Activated CD4-positive, alpha-beta T cell treated with anti-CD3 and anti-CD28 coated beads for 36 hours (primary cell): ENCODE measurements around the gene PRR19. TPM values are rescaled to one million over a fixed set of nuclear protein-coding genes. Genes with fewer than 3 reads are reported as not detected.
A peak's percentile ranks its signal among the peaks of the same experiment; 100 is the strongest.

Source experiments
- ATAC-seq: fragments of 200-7000 bp; cut with Tn5 transposase; one replicate; pipeline ENCODE4 v1.10.0; 2021; ENCODE audit warnings: mild to moderate bottlenecking, moderate library complexity
- CTCF ChIA-PET: fragments of 350-600 bp; sonication (Branson Sonifier 250); formaldehyde crosslinking; loops from one replicate; lab custom pipeline; 2021; ENCODE audit warnings: antibody characterized with exemption; lab: Charles Lee
- POLR2A ChIA-PET: fragments of 350-600 bp; sonication (Branson Sonifier 250); formaldehyde crosslinking; loops from one replicate; lab custom pipeline; 2021; ENCODE audit warnings: antibody characterized with exemption, inconsistent platforms; lab: Charles Lee
- DNase-seq: peaks from one replicate; pipeline ENCODE4 v3.0.0-alpha.2; 2020
- H3K27ac Mint-ChIP-seq: one replicate; pipeline ENCODE4 v1.8.0; 2021; ENCODE audit warnings: mixed read lengths
- H3K27me3 Mint-ChIP-seq: one replicate; pipeline ENCODE4 v1.8.0; 2021; ENCODE audit warnings: mixed read lengths
- H3K36me3 Mint-ChIP-seq: one replicate; pipeline ENCODE4 v1.8.0; 2021; ENCODE audit warnings: low read depth, mixed read lengths
- H3K4me1 Mint-ChIP-seq: one replicate; pipeline ENCODE4 v1.8.0; 2021; ENCODE audit warnings: mixed read lengths
- H3K4me3 Mint-ChIP-seq: one replicate; pipeline ENCODE4 v1.8.0; 2021; ENCODE audit warnings: mild to moderate bottlenecking, moderate library complexity, mixed read lengths
- H3K9me3 Mint-ChIP-seq: one replicate; pipeline ENCODE4 v1.8.0; 2021; ENCODE audit warnings: low read depth, mixed read lengths
- intact Hi-C, 2 experiments: fragments of 100-400 bp; cut with DNase I in 1 of 2; cut with micrococcal nuclease in 1 of 2; formaldehyde crosslinking; loops; one replicate each; pipeline versions ENCODE4 v1.14.2 to v1.15.1; 2022 to 2024; cut with DNase I, micrococcal nuclease
- total RNA-seq, 2 experiments: library from RNA; stranded (reverse); gene quantifications; one replicate each; pipeline ENCODE4 v1.2.3, GENCODE V29; 2021

PRR19 gene
- total RNA-seq, 2 experiments from 2014 or later = 0.63 to 1.0 TPM

- Mint-ChIP-seq H3K4me1 (peaks cover 46% of the 10 kb centered on the region), H3K4me3 (no peak overlapping the region), H3K36me3 (peaks cover 26% of the 10 kb centered on the region), H3K27me3 (no peaks in the 10 kb centered on the region), H3K9me3 (no peaks in the 10 kb centered on the region), H3K27ac (peak overlapping the region; percentile 97)
- intact Hi-C loops = no loop called here
- ChIA-PET CTCF (interaction anchor here (0.5 to 3.1 kb wide), 3 partner anchors 7 to 30 kb away, joined by 4 to 34 read pairs (median 5); no protein-coding TSS in a partner anchor), POLR2A (no interaction called here)
- DNase-seq (no peak), ATAC-seq (no peak)
Measured at GRCh38 chr19:42271861-42272534, 29.9 kb upstream of the PRR19 start.

DNA sequence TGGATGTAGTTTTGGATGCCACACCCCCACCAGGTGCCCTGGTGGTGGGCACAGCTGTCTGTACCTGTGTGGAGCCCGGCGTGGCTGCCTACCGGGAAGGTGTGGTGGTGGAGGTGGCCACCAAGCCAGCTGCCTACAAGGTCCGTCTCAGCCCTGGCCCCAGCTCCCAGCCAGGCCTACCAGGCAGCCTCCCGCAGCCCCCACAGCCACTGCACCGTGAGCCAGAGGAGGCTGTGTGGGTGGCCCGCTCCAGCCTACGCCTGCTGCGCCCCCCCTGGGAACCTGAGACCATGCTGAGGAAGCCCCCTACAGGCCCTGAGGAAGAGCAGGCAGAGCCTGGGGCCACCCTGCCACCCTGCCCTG, 29.4 kb upstream of the PRR19 start:
- Mint-ChIP-seq H3K36me3 (peaks cover 28% of the 10 kb centered on the region), H3K27ac (no peak overlapping the region), H3K9me3 (no peaks in the 10 kb centered on the region), H3K27me3 (no peaks in the 10 kb centered on the region), H3K4me1 (peaks cover 49% of the 10 kb centered on the region), H3K4me3 (no peak overlapping the region)
- intact Hi-C loops = no loop called here
- POLR2A ChIA-PET = no interaction called here
- DNase-seq (no peak), ATAC-seq (no peak)
- CTCF ChIA-PET = no interaction called here

- H3K27me3 Mint-ChIP-seq = no peaks in the 10 kb centered on the region
- H3K4me1 Mint-ChIP-seq = peaks cover 47% of the 10 kb centered on the region
- ChIA-PET CTCF (no interaction called here), POLR2A (no interaction called here)
- intact Hi-C loops = no loop called here
- H3K4me3 Mint-ChIP-seq = no peak overlapping the region
- ATAC-seq (no peak), DNase-seq (no peak)
- peaks cover 28% of the 10 kb centered on the region for H3K36me3 Mint-ChIP-seq
- no peak overlapping the region for H3K27ac Mint-ChIP-seq
- H3K9me3 Mint-ChIP-seq = no peaks in the 10 kb centered on the region
Measured at GRCh38 chr19:42272989-42273406, 28.9 kb upstream of the PRR19 start.

GRCh38 chr19:42273407-42274064, 28.4 kb upstream of the PRR19 start:
- intact Hi-C loops = no loop called here
- Mint-ChIP-seq H3K27me3 (no peaks in the 10 kb centered on the region), H3K9me3 (no peaks in the 10 kb centered on the region), H3K36me3 (peaks cover 28% of the 10 kb centered on the region), H3K27ac (no peak overlapping the region), H3K4me3 (no peak overlapping the region), H3K4me1 (peaks cover 51% of the 10 kb centered on the region)
- no peak for DNase-seq
- no peak for ATAC-seq
- CTCF ChIA-PET = no interaction called here
- POLR2A ChIA-PET = no interaction called here

DNA sequence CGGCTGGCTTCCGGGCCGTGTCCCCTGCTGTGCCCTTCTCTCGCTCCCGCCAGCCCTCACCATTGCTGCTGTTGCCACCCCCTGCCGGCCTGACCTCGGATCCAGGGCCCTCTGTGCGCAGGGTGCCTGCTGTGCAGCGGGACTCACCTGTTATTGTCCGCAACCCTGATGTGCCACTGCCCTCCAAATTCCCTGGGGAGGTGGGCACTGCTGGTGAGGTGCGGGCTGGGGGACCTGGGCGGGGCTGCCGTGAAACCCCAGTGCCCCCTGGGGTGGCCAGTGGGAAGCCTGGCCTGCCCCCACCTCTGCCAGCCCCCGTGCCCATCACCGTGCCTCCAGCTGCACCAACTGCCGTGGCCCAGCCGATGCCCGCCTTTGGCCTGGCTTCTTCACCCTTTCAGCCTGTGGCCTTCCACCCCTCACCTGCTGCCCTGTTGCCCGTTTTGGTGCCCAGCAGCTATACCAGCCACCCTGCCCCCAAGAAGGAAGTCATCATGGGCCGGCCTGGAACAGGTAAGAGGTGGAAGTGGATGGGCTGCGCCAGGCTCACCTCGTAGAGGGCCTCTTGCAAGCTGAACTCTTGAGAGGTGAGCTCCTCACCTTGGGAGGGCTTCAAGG, 27.8 kb upstream of the PRR19 start:
- ChIA-PET POLR2A (interaction anchor here (1.6 kb wide), 1 partner anchor 31 kb away, joined by 5 read pairs; no protein-coding TSS in a partner anchor), CTCF (interaction anchor here (0.6 to 1.0 kb wide), 3 partner anchors 29 to 164 kb away, joined by 3 to 5 read pairs (median 3); no protein-coding TSS in a partner anchor)
- no peak for DNase-seq
- Mint-ChIP-seq H3K36me3 (peaks cover 28% of the 10 kb centered on the region), H3K4me3 (no peak overlapping the region), H3K27ac (no peak overlapping the region), H3K9me3 (no peaks in the 10 kb centered on the region), H3K4me1 (peaks cover 57% of the 10 kb centered on the region), H3K27me3 (no peaks in the 10 kb centered on the region)
- intact Hi-C loops = no loop called here
- ATAC-seq = no peak

DNA sequence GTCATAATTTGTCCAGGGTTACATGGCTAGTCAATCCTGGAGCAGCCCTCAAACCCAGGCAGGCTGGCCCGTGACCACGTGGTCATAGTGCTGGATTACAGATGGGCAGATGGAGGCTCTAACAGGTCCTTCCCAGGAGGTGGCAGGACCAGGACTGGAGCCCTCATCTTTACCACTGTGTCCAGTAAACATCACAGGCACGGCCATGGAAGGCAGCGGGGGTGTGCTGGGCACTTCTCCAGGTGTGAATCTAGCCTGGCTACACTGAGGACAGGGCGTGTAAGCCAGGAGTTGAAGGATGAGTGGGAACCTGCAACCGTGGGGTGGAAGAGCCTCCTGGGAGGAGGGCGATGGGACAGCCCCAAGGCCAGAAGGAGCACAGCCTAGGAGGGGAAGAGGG, 26.8 kb upstream of the PRR19 start:
- intact Hi-C loops = no loop called here
- ATAC-seq (no peak), DNase-seq (no peak)
- peaks cover 28% of the 10 kb centered on the region for H3K36me3 Mint-ChIP-seq
- ChIA-PET CTCF (interaction anchor here (1.0 kb wide), 2 partner anchors 30 to 38 kb away, joined by 3 to 5 read pairs; no protein-coding TSS in a partner anchor), POLR2A (interaction anchor here (1.6 kb wide), 1 partner anchor 32 kb away, joined by 5 read pairs; no protein-coding TSS in a partner anchor)
- H3K27me3 Mint-ChIP-seq = no peaks in the 10 kb centered on the region
- no peak overlapping the region for H3K27ac Mint-ChIP-seq
- H3K4me3 Mint-ChIP-seq = no peak overlapping the region
- peaks cover 58% of the 10 kb centered on the region for H3K4me1 Mint-ChIP-seq
- H3K9me3 Mint-ChIP-seq = no peaks in the 10 kb centered on the region

- ChIA-PET CTCF (interaction anchor here (1.2 kb wide), 1 partner anchor 23 kb away, joined by 5 read pairs; no protein-coding TSS in a partner anchor), POLR2A (interaction anchor here (1.6 kb wide), 1 partner anchor 32 kb away, joined by 5 read pairs; no protein-coding TSS in a partner anchor)
- Mint-ChIP-seq H3K4me3 (no peak overlapping the region), H3K36me3 (peaks cover 28% of the 10 kb centered on the region), H3K4me1 (peaks cover 55% of the 10 kb centered on the region), H3K27ac (peak overlapping the region; percentile 76), H3K9me3 (no peaks in the 10 kb centered on the region), H3K27me3 (no peaks in the 10 kb centered on the region)
- intact Hi-C loops = no loop called here
- ATAC-seq = no peak
- DNase-seq = no peak
Measured at GRCh38 chr19:42275517-42275916, 26.4 kb upstream of the PRR19 start.

- DNase-seq = no peak
- intact Hi-C loops = no loop called here
- CTCF ChIA-PET = interaction anchor here (0.6 to 1.2 kb wide), 3 partner anchors 22 to 33 kb away, joined by 3 to 5 read pairs (median 3); no protein-coding TSS in a partner anchor
- Mint-ChIP-seq H3K36me3 (peaks cover 25% of the 10 kb centered on the region), H3K9me3 (no peaks in the 10 kb centered on the region), H3K27me3 (no peaks in the 10 kb centered on the region), H3K4me1 (peaks cover 53% of the 10 kb centered on the region), H3K4me3 (peak overlapping the region; percentile 1), H3K27ac (peak overlapping the region; percentile 76)
- ATAC-seq = no peak
- POLR2A ChIA-PET = interaction anchor here (0.7 kb wide), 1 partner anchor 33 kb away, joined by 3 read pairs; no protein-coding TSS in a partner anchor
Measured at GRCh38 chr19:42276284-42276683, 25.6 kb upstream of the PRR19 start.

- POLR2A ChIA-PET = interaction anchor here (0.7 kb wide), 1 partner anchor 34 kb away, joined by 3 read pairs; no protein-coding TSS in a partner anchor
- ATAC-seq = peak; percentile 44
- peaks cover 52% of the 10 kb centered on the region for H3K4me1 Mint-ChIP-seq
Measured at GRCh38 chr19:42276821-42277220, 25.1 kb upstream of the PRR19 start.

GRCh38 chr19:42277821-42278451, 24.0 kb upstream of the PRR19 start:
- intact Hi-C loops = no loop called here
- no peaks in the 10 kb centered on the region for H3K9me3 Mint-ChIP-seq
- peaks cover 61% of the 10 kb centered on the region for H3K4me1 Mint-ChIP-seq
- H3K27me3 Mint-ChIP-seq = no peaks in the 10 kb centered on the region
- CTCF ChIA-PET = interaction anchor here (0.9 to 2.7 kb wide), 3 partner anchors 8 to 52 kb away, joined by 3 to 50 read pairs (median 34); partner anchors contain the start of genes CIC and GSK3A
- POLR2A ChIA-PET = no interaction called here
- peak overlapping the region; percentile 34 for H3K27ac Mint-ChIP-seq
- H3K36me3 Mint-ChIP-seq = peaks cover 21% of the 10 kb centered on the region
- no peak for ATAC-seq
- no peak for DNase-seq
- H3K4me3 Mint-ChIP-seq = no peak overlapping the region

More at GRCh38 chr19:42276821-42277220, 25.1 kb upstream of the PRR19 start:
- H3K9me3 Mint-ChIP-seq = no peaks in the 10 kb centered on the region
- no peak overlapping the region for H3K4me3 Mint-ChIP-seq
- no peaks in the 10 kb centered on the region for H3K27me3 Mint-ChIP-seq
- peaks cover 21% of the 10 kb centered on the region for H3K36me3 Mint-ChIP-seq
- CTCF ChIA-PET = interaction anchor here (0.6 kb wide), 2 partner anchors 27 to 113 kb away, joined by 3 read pairs; no protein-coding TSS in a partner anchor
- intact Hi-C loops = no loop called here
- DNase-seq = peak; percentile 60
- peak overlapping the region; percentile 76 for H3K27ac Mint-ChIP-seq
